Measurements from ENCODE around the gene CASP7.

GRCh38 chr10:113708640-113709039, 28.9 kb downstream of the CASP7 start:
- TF ChIP-seq CTCF (IDR thresholded peaks at IDR 0.05 in 4 of 5, conservative IDR thresholded peaks at IDR 0.05 in 1 of 5) (no peak), POLR2A (IDR thresholded peaks at IDR 0.05) (no peak)

Measured in gastrocnemius medialis (tissue), 4 donors.